ENCODE data around the gene MSX1. TPM values are rescaled to one million over a fixed set of nuclear protein-coding genes. Genes with fewer than 3 reads are reported as not detected.

The MSX1 gene
- total RNA-seq, 1 experiment from 2014 or later, result 4.7 TPM

- BruUV-seq (replicated peaks), result no TSS peak
- ChIA-PET POLR2A (ENCODE audit: low non-redundant PET) (no interaction called here), CTCF (no interaction called here)
- Histone ChIP-seq H3K27ac (ENCODE audit: low read depth, low read length, poor library complexity, severe bottlenecking) (no peak overlapping the region), H3K27me3 (replicated peaks; ENCODE audit: insufficient read depth, low read depth, low read length, poor library complexity) (peaks cover 88% of the 10 kb centered on the region), H3K4me1 (ENCODE audit: insufficient read depth, low read length, poor library complexity, severe bottlenecking) (no peaks in the 10 kb centered on the region), H3K4me3 (ENCODE audit: low read depth, low read length, poor library complexity, severe bottlenecking) (no peak overlapping the region), H3K9me3 (ENCODE audit: low read depth, low read length, poor library complexity, severe bottlenecking) (no peaks in the 10 kb centered on the region), H3K36me3 (ENCODE audit: insufficient read depth, low read length, poor library complexity, severe bottlenecking) (no peaks in the 10 kb centered on the region)
- peak; percentile 29 for TF ChIP-seq EZH2 (IDR thresholded peaks at IDR 0.05; ENCODE audit: borderline replicate concordance, low read depth, low read length, poor library complexity, severe bottlenecking)
- no peak for TF ChIP-seq CTCF (conservative IDR thresholded peaks at IDR 0.05; ENCODE audit: low read depth, low read length)
- intact Hi-C loops (cut with micrococcal nuclease; ENCODE audit: unreplicated experiment), result no loop called here
- no peak for DNase-seq (ENCODE audit: low spot score)
These were observed 10.5 kb downstream of the MSX1 start for GRCh38 chr4:4869731-4870571.

GRCh38 chr4:4870576-4871241, 11.2 kb downstream of the MSX1 start:
- Histone ChIP-seq H3K27ac (ENCODE audit: low read depth, low read length, poor library complexity, severe bottlenecking) (no peak overlapping the region), H3K4me1 (ENCODE audit: insufficient read depth, low read length, poor library complexity, severe bottlenecking) (no peaks in the 10 kb centered on the region), H3K27me3 (replicated peaks; ENCODE audit: insufficient read depth, low read depth, low read length, poor library complexity) (peaks cover 81% of the 10 kb centered on the region), H3K9me3 (ENCODE audit: low read depth, low read length, poor library complexity, severe bottlenecking) (no peaks in the 10 kb centered on the region), H3K36me3 (ENCODE audit: insufficient read depth, low read length, poor library complexity, severe bottlenecking) (no peaks in the 10 kb centered on the region), H3K4me3 (ENCODE audit: low read depth, low read length, poor library complexity, severe bottlenecking) (no peak overlapping the region)
- intact Hi-C loops (cut with micrococcal nuclease; ENCODE audit: unreplicated experiment), result no loop called here
- BruUV-seq (replicated peaks), result no TSS peak
- CTCF ChIA-PET, result no interaction called here
- no peak for DNase-seq (ENCODE audit: low spot score)
- TF ChIP-seq CTCF (conservative IDR thresholded peaks at IDR 0.05; ENCODE audit: low read depth, low read length) (no peak), EZH2 (IDR thresholded peaks at IDR 0.05; ENCODE audit: borderline replicate concordance, low read depth, low read length, poor library complexity, severe bottlenecking) (peak; percentile 93)
- POLR2A ChIA-PET (ENCODE audit: low non-redundant PET), result no interaction called here

- intact Hi-C loops (cut with micrococcal nuclease; ENCODE audit: unreplicated experiment), result no loop called here
- TF ChIP-seq EZH2 (IDR thresholded peaks at IDR 0.05; ENCODE audit: borderline replicate concordance, low read depth, low read length, poor library complexity, severe bottlenecking) (peak; percentile 47), CTCF (conservative IDR thresholded peaks at IDR 0.05; ENCODE audit: low read depth, low read length) (no peak)
- no peak overlapping the region for H3K27ac ChIP-seq (ENCODE audit: low read depth, low read length, poor library complexity, severe bottlenecking)
- no peaks in the 10 kb centered on the region for H3K4me1 ChIP-seq (ENCODE audit: insufficient read depth, low read length, poor library complexity, severe bottlenecking)
- H3K4me3 ChIP-seq (ENCODE audit: low read depth, low read length, poor library complexity, severe bottlenecking), result no peak overlapping the region
- ChIA-PET POLR2A (ENCODE audit: low non-redundant PET) (no interaction called here), CTCF (no interaction called here)
- no peak for DNase-seq (ENCODE audit: low spot score)
- BruUV-seq (replicated peaks), result no TSS peak
- no peaks in the 10 kb centered on the region for H3K36me3 ChIP-seq (ENCODE audit: insufficient read depth, low read length, poor library complexity, severe bottlenecking)
- H3K9me3 ChIP-seq (ENCODE audit: low read depth, low read length, poor library complexity, severe bottlenecking), result no peaks in the 10 kb centered on the region
- peaks cover 76% of the 10 kb centered on the region for H3K27me3 ChIP-seq (replicated peaks; ENCODE audit: insufficient read depth, low read depth, low read length, poor library complexity)
These were observed 11.7 kb downstream of the MSX1 start for GRCh38 chr4:4871242-4871572.
